Measurements from ENCODE around the gene KRAS. TPM values are rescaled to one million over a fixed set of nuclear protein-coding genes. Genes with fewer than 3 reads are reported as not detected.

KRAS gene
- total and polyA plus RNA-seq, 12 donors = 3.4 to 14.1 (median 11.2) TPM

DNA sequence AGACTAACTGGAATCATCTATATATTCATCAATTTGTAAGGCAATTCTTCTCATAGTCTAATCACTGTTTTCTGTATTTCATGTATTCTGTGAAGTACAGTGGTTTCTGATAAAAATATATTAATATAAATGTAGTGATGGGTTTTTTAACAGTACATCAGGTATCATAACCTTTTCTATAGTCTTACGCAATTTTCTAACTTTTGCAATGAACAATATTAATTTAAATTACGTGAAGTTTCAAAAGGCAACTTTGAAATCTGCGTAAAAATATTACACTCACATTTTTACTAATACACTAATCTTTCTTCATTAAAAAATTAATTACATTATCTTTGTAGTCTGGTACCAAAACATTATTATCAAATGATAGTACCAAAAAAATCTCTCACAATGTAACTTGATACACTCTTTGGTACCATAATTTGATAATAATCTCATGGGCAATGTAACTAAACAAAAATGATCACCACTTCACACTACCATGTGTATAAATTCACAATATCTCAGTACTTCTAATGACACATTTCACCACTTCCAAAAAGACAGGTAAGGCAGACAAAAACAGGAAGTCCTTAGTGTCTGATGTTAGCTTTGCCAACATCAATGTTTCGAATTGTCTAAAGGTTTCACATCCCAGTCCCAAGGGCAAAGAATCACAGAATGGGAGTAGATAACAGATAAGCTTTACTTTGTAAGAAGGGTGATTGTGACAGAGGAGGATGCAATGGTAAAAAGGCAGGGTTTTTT is 64.5 kb downstream of the KRAS start:
- 88 to 89% methylated on average over 4 of the region's 4 CpGs for WGBS, 2 donors

DNA sequence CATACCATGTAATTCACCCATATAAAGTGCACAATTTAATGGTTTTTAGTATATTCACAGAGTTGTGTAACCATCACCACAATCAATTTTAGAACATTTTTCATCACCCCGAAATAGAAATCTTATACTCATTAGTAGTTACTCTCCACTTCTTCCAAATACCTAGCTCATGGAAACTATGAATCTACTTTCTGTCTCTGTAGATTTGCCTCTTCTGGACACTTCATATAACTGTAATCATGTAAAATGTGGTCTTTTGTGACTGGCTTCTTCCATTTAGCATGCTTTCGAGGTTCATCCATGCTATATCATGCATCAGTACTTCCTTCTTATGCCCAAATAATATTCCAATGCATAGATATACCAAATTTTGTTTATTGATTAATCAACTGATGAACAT is 66.6 kb downstream of the KRAS start:
- ATAC-seq = no peak
- H3K9me3 ChIP-seq = no peaks in the 10 kb centered on the region
- DNase-seq = no peak
- H3K4me3 ChIP-seq = no peak overlapping the region
- 50 to 71% methylated on average over 2 of the region's 2 CpGs for WGBS, 2 donors
- no peaks in the 10 kb centered on the region for H3K4me1 ChIP-seq
- intact Hi-C loops (cut with DNase I) = no loop called here
- TF ChIP-seq, protein P1, sequence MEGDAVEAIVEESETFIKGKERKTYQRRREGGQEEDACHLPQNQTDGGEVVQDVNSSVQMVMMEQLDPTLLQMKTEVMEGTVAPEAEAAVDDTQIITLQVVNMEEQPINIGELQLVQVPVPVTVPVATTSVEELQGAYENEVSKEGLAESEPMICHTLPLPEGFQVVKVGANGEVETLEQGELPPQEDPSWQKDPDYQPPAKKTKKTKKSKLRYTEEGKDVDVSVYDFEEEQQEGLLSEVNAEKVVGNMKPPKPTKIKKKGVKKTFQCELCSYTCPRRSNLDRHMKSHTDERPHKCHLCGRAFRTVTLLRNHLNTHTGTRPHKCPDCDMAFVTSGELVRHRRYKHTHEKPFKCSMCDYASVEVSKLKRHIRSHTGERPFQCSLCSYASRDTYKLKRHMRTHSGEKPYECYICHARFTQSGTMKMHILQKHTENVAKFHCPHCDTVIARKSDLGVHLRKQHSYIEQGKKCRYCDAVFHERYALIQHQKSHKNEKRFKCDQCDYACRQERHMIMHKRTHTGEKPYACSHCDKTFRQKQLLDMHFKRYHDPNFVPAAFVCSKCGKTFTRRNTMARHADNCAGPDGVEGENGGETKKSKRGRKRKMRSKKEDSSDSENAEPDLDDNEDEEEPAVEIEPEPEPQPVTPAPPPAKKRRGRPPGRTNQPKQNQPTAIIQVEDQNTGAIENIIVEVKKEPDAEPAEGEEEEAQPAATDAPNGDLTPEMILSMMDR (IDR thresholded peaks at IDR 0.05) = no peak
- H3K36me3 ChIP-seq = no peaks in the 10 kb centered on the region
- H3K27ac ChIP-seq = no peak overlapping the region
- H3K27me3 ChIP-seq = no peaks in the 10 kb centered on the region

More for the DNA sequence above, 64.5 kb downstream of the KRAS start:
- no peak overlapping the region for H3K27ac ChIP-seq
- DNase-seq = no peak
- no peak overlapping the region for H3K4me3 ChIP-seq
- H3K27me3 ChIP-seq = no peaks in the 10 kb centered on the region
- no peak for ATAC-seq
- TF ChIP-seq, protein P1 (IDR thresholded peaks at IDR 0.05) = no peak
- H3K9me3 ChIP-seq = no peaks in the 10 kb centered on the region
- H3K36me3 ChIP-seq = no peaks in the 10 kb centered on the region
- intact Hi-C loops (cut with DNase I) = no loop called here
- H3K4me1 ChIP-seq = no peaks in the 10 kb centered on the region

DNA sequence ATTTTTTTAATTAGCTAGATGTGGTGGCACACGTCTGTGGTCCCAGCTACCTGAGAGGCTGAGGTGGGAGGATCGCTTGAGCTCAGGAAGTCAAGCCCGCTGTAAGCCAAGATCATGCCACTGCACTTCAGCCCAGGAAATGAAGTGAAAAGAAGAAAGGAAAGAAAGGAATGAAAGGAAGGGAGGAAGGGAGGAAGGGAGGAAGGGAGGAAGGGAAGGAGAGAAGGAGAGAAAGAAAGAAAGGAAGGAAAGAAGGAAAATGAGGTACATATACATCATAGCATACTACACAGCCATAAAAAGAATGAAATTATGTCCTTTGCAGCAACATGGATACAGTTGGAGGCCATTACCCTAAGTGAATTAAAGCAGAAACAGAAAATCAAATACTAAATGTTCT is 68.0 kb downstream of the KRAS start:
- Histone ChIP-seq H3K36me3 (no peaks in the 10 kb centered on the region), H3K4me1 (no peaks in the 10 kb centered on the region), H3K27me3 (no peaks in the 10 kb centered on the region), H3K4me3 (no peak overlapping the region), H3K27ac (no peak overlapping the region), H3K9me3 (no peaks in the 10 kb centered on the region)
- TF ChIP-seq, protein P1 (IDR thresholded peaks at IDR 0.05) = no peak
- intact Hi-C loops (cut with DNase I) = no loop called here
- ATAC-seq = no peak
- 63 to 66% methylated on average over 3 of the region's 3 CpGs for WGBS, 2 donors
- no peak for DNase-seq

DNA sequence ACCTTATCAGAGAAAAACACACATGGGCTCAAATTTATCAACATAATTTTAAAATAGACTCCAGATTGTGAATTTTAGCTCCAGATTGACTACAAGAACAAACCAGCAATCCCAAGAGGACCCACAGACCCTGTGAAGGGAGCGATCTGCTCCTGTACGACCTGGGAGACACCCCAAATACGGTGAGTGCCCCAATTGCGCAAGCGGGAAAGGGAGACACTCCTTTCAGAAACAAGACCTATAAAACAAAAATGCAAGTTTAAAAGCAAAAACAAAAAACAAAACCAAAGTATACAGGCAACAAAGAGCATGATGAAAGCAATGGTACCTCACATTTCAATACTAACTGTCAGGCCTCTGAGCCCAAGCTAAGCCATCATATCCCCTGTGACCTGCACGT is 87.9 kb downstream of the KRAS start:
- TF ChIP-seq, protein P1 (IDR thresholded peaks at IDR 0.05) = no peak

More for the DNA sequence above, 87.9 kb downstream of the KRAS start:
- intact Hi-C loops (cut with DNase I) = no loop called here
- Histone ChIP-seq H3K27me3 (no peaks in the 10 kb centered on the region), H3K4me1 (no peaks in the 10 kb centered on the region), H3K4me3 (no peak overlapping the region), H3K27ac (no peak overlapping the region), H3K9me3 (no peaks in the 10 kb centered on the region), H3K36me3 (no peaks in the 10 kb centered on the region)
- ATAC-seq (no peak), DNase-seq (no peak)
- WGBS, 2 donors = 79 to 90% methylated on average over 6 of the region's 6 CpGs

Data from heart right ventricle (tissue), 16 donors.